ENCODE data around the gene KRT17.

The KRT17 gene

DNA sequence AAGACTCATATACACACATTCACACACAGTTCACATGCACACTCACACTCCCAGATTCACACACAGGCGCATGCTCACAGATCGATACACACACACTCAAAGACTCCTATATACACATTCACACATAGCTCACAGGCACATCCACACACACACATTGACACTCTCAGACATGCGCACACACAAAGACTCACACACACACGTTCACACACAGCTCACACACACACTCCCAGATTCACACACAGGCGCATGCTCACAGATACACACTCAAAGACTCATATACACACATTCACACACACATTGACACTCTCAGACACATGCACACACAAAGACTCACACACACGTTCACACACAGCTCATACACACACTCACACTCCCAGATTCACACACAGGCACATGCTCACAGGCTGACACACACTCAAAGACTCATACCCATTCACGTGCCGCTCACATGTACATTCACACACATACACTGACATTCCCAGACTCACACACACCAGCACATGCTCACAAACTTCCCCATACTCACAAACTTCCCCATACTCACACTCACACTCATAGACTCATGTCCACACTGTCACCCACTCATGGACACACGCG lies 25.6 kb upstream of the KRT17 start:
- no peak for DNase-seq

DNA sequence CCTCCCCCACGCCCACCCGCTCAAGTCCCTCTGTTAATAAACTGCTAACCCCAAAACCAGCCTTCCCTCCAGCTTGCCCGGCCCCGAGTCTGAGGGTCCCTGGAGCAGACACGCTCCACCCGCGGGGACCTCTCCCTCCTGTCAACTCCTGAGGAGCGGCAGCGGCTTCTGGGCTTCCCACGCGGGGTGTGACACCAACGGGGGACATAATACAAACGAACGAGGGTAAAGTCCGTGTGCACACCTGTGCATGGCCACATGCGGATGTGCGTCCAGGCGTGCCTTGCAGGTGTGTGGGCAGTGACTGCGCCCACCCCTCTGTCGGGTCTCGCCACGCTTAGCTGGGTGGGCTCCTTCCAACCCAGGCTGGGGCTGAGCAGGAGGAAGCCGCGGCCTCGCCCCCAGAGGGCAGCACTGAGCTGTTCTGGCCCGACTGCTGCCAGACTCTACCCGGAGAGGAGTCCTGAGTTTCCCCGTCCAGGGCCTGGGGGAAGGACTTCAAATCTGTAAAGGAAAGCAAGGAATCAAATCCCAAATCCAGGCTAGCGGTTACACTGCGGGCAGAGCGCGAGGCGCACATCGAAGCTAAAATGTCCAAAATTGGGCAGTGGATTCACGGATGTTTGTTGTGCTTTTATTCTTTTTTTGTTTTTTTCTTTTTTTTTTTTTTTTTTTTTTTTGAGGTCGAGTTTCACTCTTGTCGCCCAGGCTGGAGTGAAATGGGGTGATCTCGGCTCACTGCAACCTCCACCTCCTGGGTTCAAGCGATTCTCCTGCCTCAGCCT lies 24.2 kb upstream of the KRT17 start:
- no peaks in the 10 kb centered on the region for H3K36me3 ChIP-seq (ENCODE audit: insufficient read depth, low read length)
- DNase-seq (peak; percentile 83), ATAC-seq (ENCODE audit: insufficient read depth, low read depth) (peak; percentile 90)
- no peaks in the 10 kb centered on the region for H3K79me2 ChIP-seq (ENCODE audit: insufficient read depth, low read length)
- peak overlapping the region; percentile 53 for H3K4me2 ChIP-seq (ENCODE audit: insufficient read depth, low read length)
- H3K27ac ChIP-seq (ENCODE audit: low read length): no peak overlapping the region
- peak overlapping the region; percentile 48 for H2AFZ ChIP-seq (ENCODE audit: low read depth, low read length)
- H4K20me1 ChIP-seq (ENCODE audit: insufficient read depth, low read length): no peaks in the 10 kb centered on the region; the same call in 1 of the 2 replicates
- TF ChIP-seq, protein P1, sequence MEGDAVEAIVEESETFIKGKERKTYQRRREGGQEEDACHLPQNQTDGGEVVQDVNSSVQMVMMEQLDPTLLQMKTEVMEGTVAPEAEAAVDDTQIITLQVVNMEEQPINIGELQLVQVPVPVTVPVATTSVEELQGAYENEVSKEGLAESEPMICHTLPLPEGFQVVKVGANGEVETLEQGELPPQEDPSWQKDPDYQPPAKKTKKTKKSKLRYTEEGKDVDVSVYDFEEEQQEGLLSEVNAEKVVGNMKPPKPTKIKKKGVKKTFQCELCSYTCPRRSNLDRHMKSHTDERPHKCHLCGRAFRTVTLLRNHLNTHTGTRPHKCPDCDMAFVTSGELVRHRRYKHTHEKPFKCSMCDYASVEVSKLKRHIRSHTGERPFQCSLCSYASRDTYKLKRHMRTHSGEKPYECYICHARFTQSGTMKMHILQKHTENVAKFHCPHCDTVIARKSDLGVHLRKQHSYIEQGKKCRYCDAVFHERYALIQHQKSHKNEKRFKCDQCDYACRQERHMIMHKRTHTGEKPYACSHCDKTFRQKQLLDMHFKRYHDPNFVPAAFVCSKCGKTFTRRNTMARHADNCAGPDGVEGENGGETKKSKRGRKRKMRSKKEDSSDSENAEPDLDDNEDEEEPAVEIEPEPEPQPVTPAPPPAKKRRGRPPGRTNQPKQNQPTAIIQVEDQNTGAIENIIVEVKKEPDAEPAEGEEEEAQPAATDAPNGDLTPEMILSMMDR (IDR thresholded peaks at IDR 0.05; ENCODE audit: borderline replicate concordance, extremely low read depth, low read length, poor library complexity, severe bottlenecking): peak; percentile 93
- no peak for TF ChIP-seq EZH2 (IDR thresholded peaks at IDR 0.05; ENCODE audit: borderline replicate concordance, low read depth, low read length, severe bottlenecking)
- H3K4me1 ChIP-seq (ENCODE audit: insufficient read depth, low read length): peaks cover 15% of the 10 kb centered on the region
- H3K4me3 ChIP-seq (ENCODE audit: low read depth in 1 of 2, low read length in 2 of 2): peak overlapping the region in 1 of 2 experiments; percentile 37; a peak in 2 of 4 replicates
- H3K9me3 ChIP-seq (ENCODE audit: insufficient read depth, low read length, severe bottlenecking): no peaks in the 10 kb centered on the region
- no peaks in the 10 kb centered on the region for H3K27me3 ChIP-seq (ENCODE audit: insufficient read depth, low read length, poor library complexity)
- no peak overlapping the region for H3K9ac ChIP-seq (ENCODE audit: low read depth, low read length)

More for the DNA sequence above, 25.6 kb upstream of the KRT17 start:
- no peak overlapping the region for H2AFZ ChIP-seq (ENCODE audit: low read depth, low read length)
- no peaks in the 10 kb centered on the region for H3K27me3 ChIP-seq (ENCODE audit: insufficient read depth, low read length, poor library complexity)
- H3K79me2 ChIP-seq (ENCODE audit: insufficient read depth, low read length): no peaks in the 10 kb centered on the region
- no peak overlapping the region for H3K27ac ChIP-seq (ENCODE audit: low read length)
- no peak for TF ChIP-seq EZH2 (IDR thresholded peaks at IDR 0.05; ENCODE audit: borderline replicate concordance, low read depth, low read length, severe bottlenecking)
- TF ChIP-seq, protein P1 (IDR thresholded peaks at IDR 0.05; ENCODE audit: borderline replicate concordance, extremely low read depth, low read length, poor library complexity, severe bottlenecking): no peak
- H3K4me3 ChIP-seq (ENCODE audit: low read depth in 1 of 2, low read length in 2 of 2): no peak overlapping the region
- H3K9ac ChIP-seq (ENCODE audit: low read depth, low read length): no peak overlapping the region
- H3K4me1 ChIP-seq (ENCODE audit: insufficient read depth, low read length): peaks cover 15% of the 10 kb centered on the region
- no peaks in the 10 kb centered on the region for H3K9me3 ChIP-seq (ENCODE audit: insufficient read depth, low read length, severe bottlenecking)
- H3K4me2 ChIP-seq (ENCODE audit: insufficient read depth, low read length): no peak overlapping the region
- no peaks in the 10 kb centered on the region; the same call in 1 of the 2 replicates for H4K20me1 ChIP-seq (ENCODE audit: insufficient read depth, low read length)
- no peak for ATAC-seq (ENCODE audit: insufficient read depth, low read depth)
- H3K36me3 ChIP-seq (ENCODE audit: insufficient read depth, low read length): no peaks in the 10 kb centered on the region

DNA sequence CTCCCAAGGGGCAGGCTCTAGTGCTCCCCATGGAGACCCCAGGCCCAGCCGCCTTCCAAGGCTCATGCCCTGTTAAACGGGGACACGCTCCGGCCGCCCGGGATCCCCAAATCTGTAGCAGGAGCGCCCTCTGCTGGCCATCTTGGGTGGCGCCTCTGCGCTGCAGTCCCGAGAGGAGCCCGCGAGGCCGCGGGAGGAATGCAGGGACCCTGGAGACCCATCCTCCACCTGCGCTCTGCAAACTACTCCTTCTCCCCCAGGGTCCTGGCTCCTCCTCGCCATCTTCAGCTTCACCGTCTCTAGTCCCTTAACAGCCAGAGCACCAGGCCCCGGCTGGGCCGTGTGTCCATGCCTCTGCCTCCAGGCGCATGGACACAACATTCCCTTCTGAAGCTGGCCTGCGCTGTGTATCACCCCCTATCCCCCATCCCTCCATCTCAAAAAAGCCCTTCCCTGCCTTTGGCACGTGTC lies 23.6 kb upstream of the KRT17 start:
- Histone ChIP-seq H3K9ac (ENCODE audit: low read depth, low read length) (no peak overlapping the region), H3K4me3 (ENCODE audit: low read depth in 1 of 2, low read length in 2 of 2) (peak overlapping the region in 1 of 2 experiments; percentile 37; a peak in 2 of 4 replicates), H2AFZ (ENCODE audit: low read depth, low read length) (peak overlapping the region; percentile 48)

More for the DNA sequence above, 23.6 kb upstream of the KRT17 start:
- H3K27me3 ChIP-seq (ENCODE audit: insufficient read depth, low read length, poor library complexity): peaks cover 2% of the 10 kb centered on the region
- H3K79me2 ChIP-seq (ENCODE audit: insufficient read depth, low read length): no peaks in the 10 kb centered on the region
- no peaks in the 10 kb centered on the region for H3K36me3 ChIP-seq (ENCODE audit: insufficient read depth, low read length)
- H3K27ac ChIP-seq (ENCODE audit: low read length): no peak overlapping the region
- no peaks in the 10 kb centered on the region for H3K9me3 ChIP-seq (ENCODE audit: insufficient read depth, low read length, severe bottlenecking)
- TF ChIP-seq, protein P1 (IDR thresholded peaks at IDR 0.05; ENCODE audit: borderline replicate concordance, extremely low read depth, low read length, poor library complexity, severe bottlenecking): peak; percentile 93
- no peak for TF ChIP-seq EZH2 (IDR thresholded peaks at IDR 0.05; ENCODE audit: borderline replicate concordance, low read depth, low read length, severe bottlenecking)
- no peaks in the 10 kb centered on the region; the same call in 1 of the 2 replicates for H4K20me1 ChIP-seq (ENCODE audit: insufficient read depth, low read length)
- H3K4me2 ChIP-seq (ENCODE audit: insufficient read depth, low read length): peak overlapping the region; percentile 53
- H3K4me1 ChIP-seq (ENCODE audit: insufficient read depth, low read length): peaks cover 15% of the 10 kb centered on the region
- DNase-seq: peak; percentile 84
- peak; percentile 83 for ATAC-seq (ENCODE audit: insufficient read depth, low read depth)
